Stimulated activated CD4-positive, alpha-beta T cell treated with anti-CD3 and anti-CD28 coated beads, Interleukin-2, amount 100 ng/mL, for 24 hours (primary cell): ENCODE data around the gene KLK2.

Source experiments
- DNase-seq, 2 donors: peaks; one replicate each; pipeline ENCODE4 v3.0.0-alpha.2; 2020

Gene KLK2

DNA sequence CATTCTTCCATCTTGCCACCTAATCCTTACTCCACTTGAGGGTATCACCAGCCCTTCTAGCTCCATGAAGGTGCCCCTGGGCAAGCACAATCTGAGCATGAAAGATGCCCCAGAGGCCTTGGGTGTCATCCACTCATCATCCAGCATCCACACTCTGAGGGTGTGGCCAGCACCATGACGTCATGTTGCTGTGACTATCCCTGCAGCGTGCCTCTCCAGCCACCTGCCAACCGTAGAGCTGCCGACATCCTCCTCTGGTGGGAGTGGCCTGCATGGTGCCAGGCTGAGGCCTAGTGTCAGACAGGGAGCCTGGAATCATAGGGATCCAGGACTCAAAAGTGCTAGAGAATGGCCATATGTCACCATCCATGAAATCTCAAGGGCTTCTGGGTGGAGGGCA, 21.6 kb upstream of the KLK2 start:
- no peak for DNase-seq

DNA sequence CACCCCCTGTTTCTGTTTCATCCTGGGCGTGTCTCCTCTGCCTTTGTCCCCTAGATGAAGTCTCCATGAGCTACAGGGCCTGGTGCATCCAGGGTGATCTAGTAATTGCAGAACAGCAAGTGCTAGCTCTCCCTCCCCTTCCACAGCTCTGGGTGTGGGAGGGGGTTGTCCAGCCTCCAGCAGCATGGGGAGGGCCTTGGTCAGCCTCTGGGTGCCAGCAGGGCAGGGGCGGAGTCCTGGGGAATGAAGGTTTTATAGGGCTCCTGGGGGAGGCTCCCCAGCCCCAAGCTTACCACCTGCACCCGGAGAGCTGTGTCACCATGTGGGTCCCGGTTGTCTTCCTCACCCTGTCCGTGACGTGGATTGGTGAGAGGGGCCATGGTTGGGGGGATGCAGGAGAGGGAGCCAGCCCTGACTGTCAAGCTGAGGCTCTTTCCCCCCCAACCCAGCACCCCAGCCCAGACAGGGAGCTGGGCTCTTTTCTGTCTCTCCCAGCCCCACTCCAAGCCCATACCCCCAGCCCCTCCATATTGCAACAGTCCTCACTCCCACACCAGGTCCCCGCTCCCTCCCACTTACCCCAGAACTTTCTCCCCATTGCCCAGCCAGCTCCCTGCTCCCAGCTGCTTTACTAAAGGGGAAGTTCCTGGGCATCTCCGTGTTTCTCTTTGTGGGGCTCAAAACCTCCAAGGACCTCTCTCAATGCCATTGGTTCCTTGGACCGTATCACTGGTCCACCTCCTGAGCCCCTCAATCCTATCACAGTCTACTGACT, 18.4 kb upstream of the KLK2 start, which contains the start of gene KLK3:
TSS of gene KLK3 (plus strand) at position 280 of the 775 bp plus-strand sequence. CDS start at position 321, 41 bp downstream.
- DNase-seq: no peak

DNA sequence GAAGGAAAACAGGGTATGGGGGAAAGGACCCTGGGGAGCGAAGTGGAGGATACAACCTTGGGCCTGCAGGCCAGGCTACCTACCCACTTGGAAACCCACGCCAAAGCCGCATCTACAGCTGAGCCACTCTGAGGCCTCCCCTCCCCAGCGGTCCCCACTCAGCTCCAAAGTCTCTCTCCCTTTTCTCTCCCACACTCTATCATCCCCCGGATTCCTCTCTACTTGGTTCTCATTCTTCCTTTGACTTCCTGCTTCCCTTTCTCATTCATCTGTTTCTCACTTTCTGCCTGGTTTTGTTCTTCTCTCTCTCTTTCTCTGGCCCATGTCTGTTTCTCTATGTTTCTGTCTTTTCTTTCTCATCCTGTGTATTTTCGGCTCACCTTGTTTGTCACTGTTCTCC, 15.9 kb upstream of the KLK2 start:
- DNase-seq: no peak

DNA sequence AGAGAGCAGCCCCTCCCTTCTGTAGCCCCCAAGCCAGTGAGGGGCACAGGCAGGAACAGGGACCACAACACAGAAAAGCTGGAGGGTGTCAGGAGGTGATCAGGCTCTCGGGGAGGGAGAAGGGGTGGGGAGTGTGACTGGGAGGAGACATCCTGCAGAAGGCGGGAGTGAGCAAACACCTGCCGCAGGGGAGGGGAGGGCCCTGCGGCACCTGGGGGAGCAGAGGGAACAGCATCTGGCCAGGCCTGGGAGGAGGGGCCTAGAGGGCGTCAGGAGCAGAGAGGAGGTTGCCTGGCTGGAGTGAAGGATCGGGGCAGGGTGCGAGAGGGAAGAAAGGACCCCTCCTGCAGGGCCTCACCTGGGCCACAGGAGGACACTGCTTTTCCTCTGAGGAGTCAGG, 14.4 kb upstream of the KLK2 start:
- DNase-seq: no peak

DNA sequence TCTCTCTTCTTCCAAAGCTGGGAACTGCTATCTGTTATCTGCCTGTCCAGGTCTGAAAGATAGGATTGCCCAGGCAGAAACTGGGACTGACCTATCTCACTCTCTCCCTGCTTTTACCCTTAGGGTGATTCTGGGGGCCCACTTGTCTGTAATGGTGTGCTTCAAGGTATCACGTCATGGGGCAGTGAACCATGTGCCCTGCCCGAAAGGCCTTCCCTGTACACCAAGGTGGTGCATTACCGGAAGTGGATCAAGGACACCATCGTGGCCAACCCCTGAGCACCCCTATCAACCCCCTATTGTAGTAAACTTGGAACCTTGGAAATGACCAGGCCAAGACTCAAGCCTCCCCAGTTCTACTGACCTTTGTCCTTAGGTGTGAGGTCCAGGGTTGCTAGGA, 13.4 kb upstream of the KLK2 start:
- DNase-seq: no peak

DNA sequence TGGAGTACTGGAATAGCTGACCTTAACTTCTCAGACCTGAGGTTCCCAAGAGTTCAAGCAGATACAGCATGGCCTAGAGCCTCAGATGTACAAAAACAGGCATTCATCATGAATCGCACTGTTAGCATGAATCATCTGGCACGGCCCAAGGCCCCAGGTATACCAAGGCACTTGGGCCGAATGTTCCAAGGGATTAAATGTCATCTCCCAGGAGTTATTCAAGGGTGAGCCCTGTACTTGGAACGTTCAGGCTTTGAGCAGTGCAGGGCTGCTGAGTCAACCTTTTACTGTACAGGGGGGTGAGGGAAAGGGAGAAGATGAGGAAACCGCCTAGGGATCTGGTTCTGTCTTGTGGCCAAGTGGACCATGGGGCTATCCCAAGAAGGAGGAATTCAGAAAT, 12.2 kb upstream of the KLK2 start:
- no peak for DNase-seq

DNA sequence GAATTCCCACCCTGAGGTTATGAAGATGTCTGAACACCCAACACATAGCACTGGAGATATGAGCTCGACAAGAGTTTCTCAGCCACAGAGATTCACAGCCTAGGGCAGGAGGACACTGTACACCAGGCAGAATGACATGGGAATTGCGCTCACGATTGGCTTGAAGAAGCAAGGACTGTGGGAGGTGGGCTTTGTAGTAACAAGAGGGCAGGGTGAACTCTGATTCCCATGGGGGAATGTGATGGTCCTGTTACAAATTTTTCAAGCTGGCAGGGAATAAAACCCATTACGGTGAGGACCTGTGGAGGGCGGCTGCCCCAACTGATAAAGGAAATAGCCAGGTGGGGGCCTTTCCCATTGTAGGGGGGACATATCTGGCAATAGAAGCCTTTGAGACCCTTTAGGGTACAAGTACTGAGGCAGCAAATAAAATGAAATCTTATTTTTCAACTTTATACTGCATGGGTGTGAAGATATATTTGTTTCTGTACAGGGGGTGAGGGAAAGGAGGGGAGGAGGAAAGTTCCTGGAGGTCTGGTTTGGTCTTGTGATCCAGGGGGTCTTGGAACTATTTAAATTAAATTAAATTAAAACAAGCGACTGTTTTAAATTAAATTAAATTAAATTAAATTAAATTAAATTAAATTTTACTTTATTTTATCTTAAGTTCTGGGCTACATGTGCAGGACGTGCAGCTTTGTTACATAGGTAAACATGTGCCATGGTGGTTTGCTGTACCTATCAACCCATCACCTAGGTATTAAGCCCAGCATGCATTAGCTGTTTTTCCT, 11.5 kb upstream of the KLK2 start:
- DNase-seq: no peak

DNA sequence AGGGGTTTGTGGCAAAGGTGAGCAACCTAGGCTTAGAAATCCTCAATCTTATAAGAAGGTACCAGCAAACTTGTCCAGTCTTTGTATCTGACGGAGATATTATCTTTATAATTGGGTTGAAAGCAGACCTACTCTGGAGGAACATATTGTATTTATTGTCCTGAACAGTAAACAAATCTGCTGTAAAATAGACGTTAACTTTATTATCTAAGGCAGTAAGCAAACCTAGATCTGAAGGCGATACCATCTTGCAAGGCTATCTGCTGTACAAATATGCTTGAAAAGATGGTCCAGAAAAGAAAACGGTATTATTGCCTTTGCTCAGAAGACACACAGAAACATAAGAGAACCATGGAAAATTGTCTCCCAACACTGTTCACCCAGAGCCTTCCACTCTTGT, 3.8 kb upstream of the KLK2 start:
- no peak for DNase-seq

DNA sequence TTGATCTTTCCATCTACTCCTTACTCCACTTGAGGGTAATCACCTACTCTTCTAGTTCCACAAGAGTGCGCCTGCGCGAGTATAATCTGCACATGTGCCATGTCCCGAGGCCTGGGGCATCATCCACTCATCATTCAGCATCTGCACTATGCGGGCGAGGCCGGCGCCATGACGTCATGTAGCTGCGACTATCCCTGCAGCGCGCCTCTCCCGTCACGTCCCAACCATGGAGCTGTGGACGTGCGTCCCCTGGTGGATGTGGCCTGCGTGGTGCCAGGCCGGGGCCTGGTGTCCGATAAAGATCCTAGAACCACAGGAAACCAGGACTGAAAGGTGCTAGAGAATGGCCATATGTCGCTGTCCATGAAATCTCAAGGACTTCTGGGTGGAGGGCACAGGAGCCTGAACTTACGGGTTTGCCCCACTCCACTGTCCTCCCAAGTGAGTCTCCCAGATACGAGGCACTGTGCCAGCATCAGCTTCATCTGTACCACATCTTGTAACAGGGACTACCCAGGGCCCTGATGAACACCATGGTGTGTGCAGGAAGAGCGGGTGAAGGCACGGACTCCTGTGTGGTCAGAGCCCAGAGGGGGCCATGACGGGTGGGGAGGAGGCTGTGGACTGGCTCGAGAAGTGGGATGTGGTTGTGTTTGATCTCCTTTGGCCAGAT, 2.7 kb upstream of the KLK2 start:
- DNase-seq: peak in 1 of 2 donors; percentile 46

DNA sequence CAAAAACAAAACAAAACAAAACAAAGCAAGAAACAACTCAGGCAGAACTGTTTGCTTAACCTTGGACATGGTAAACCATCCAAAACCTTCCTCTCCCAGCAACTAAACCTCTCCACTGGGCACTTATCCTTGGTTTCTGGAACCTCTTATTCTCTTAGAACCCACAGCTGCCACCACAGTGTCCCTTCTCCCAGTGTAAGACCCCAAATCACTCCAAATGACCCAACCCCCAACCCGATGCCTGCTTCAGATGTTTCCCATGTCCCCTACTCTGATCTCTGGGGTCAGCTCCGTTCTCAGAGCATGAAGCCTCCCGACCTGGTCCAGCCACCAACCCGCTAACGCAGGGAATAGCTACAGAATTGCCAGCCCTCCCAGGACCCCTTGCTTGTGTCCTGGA, 972 bp downstream of the KLK2 start:
- no peak for DNase-seq

DNA sequence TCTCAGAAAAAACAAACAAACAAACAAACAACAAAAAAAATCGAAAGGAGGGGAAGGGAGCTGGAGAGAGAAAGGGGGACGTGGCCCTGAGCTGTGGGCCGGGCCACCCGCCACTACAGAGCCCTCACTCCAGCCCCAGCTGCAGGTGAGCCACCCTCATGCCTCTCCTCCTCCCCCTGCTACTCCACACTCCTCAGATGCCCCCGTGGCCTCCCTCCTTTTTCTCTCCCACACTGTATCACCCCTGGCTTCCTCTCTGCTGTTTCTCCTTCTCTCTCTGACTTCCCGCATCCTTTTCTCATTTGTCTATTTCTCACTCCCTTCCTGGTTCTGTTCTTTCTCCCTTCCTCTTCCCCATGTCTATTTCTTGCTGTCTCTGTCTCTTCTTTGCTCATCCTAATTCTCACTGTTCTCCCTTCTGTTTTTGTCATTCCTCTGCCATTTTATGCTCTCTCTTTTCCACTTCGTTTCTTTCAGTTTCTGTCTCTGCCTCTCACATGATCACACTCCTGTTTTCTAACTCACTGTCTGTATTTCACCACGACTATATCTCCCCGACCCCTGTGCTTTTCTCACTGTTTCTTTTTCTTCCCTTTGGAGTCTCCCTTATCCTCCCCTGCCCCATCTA, 2.7 kb downstream of the KLK2 start:
- DNase-seq: no peak

DNA sequence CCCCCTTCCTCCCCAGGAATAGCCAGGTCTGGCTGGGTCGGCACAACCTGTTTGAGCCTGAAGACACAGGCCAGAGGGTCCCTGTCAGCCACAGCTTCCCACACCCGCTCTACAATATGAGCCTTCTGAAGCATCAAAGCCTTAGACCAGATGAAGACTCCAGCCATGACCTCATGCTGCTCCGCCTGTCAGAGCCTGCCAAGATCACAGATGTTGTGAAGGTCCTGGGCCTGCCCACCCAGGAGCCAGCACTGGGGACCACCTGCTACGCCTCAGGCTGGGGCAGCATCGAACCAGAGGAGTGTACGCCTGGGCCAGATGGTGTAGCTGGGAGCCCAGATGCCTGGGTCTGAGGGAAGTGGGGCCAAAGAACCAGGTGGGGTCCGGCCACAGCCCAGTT, 3.2 kb downstream of the KLK2 start:
- DNase-seq: no peak

DNA sequence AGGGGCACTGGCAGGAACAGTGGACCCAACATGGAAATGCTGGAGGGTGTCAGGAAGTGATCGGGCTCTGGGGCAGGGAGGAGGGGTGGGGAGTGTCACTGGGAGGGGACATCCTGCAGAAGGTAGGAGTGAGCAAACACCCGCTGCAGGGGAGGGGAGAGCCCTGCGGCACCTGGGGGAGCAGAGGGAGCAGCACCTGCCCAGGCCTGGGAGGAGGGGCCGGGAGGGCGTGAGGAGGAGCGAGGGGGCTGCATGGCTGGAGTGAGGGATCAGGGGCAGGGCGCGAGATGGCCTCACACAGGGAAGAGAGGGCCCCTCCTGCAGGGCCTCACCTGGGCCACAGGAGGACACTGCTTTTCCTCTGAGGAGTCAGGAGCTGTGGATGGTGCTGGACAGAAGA, 4.1 kb downstream of the KLK2 start:
- DNase-seq: no peak

DNA sequence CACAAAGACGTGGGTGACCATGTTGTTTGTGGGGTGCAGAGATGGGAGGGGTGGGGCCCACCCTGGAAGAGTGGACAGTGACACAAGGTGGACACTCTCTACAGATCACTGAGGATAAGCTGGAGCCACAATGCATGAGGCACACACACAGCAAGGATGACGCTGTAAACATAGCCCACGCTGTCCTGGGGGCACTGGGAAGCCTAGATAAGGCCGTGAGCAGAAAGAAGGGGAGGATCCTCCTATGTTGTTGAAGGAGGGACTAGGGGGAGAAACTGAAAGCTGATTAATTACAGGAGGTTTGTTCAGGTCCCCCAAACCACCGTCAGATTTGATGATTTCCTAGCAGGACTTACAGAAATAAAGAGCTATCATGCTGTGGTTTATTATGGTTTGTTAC, 5.6 kb downstream of the KLK2 start:
- DNase-seq: no peak

DNA sequence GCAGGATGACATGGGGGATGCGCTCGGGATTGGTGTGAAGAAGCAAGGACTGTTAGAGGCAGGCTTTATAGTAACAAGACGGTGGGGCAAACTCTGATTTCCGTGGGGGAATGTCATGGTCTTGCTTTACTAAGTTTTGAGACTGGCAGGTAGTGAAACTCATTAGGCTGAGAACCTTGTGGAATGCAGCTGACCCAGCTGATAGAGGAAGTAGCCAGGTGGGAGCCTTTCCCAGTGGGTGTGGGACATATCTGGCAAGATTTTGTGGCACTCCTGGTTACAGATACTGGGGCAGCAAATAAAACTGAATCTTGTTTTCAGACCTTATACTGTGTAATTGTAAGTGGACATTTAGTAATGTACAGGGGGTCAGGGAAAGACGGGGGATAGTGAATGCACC, 7.0 kb downstream of the KLK2 start:
- DNase-seq: no peak

DNA sequence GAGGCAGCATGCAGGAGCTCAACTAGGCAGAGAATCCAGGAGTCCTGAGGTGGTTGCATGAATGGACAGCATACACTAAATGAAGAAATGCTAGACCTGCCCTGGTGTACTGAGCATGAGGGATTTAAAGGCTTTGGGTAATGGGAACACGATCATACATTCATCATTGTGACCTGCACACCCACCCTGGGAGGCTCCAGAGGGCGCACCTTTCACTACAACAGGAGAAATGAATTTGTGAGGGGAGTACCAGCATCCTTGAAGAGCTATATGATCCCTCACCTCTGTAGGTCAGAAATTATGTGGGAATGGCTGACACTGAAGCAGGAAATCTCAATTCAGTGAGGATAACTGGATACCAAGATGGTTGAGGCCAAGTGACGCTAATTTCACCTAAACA, 8.9 kb downstream of the KLK2 start:
- DNase-seq: no peak

DNA sequence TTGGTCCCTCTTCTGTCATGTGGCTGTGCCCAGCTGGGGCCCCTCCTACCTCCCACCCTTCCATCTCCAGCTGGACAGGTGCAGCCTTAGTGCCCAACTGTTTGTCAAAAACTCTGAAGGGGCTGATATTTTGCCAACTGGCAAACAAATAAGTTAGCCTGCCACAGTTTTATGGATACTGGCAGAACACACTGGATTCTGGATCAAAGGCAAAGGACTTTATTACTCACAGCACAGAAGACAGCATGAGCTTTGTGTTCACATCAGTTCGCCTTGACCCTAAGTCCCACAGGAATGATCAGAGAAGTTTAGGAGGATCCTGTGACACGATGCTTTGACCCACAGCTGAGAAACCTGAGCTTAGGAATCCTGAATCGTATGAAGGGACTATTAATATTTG, 16.4 kb downstream of the KLK2 start:
- no peak for DNase-seq

DNA sequence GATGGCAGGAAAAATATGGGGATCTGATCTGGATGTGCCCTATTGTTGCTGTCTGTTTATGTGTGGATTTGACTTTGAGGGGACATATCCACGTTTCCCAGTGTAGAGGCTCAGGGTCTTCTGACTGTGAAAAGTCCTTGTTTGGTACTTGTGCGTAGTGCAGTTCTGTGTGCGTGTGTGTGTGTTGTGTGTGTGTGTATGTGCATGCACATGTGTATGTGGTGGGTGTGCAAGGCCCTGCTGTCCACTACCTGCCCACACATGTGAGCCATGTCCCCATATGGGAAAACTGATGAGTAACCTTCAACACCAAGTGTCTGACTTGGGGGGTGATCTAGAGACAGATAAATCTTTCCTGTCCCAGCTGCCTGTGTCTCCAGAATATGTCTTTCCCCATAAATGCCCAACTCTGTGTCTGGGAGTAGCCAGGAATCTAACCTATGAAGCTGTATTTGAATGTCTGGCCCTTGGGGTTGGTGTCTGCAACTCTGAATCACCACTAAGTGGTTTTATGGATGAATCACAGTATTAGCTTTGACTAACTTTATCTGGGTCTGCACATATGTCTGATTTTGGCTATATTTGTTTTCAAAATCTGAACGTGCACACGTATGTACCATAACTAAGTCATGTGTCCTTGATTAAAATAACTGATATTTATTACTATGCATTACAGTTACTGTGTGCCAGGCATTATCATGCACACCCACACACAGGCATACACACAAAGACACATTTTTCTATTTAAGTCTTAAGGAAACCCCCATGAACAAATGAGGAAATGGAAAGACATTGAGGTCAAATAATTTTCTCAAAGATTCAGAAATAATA, 17.4 kb downstream of the KLK2 start:
- no peak for DNase-seq

DNA sequence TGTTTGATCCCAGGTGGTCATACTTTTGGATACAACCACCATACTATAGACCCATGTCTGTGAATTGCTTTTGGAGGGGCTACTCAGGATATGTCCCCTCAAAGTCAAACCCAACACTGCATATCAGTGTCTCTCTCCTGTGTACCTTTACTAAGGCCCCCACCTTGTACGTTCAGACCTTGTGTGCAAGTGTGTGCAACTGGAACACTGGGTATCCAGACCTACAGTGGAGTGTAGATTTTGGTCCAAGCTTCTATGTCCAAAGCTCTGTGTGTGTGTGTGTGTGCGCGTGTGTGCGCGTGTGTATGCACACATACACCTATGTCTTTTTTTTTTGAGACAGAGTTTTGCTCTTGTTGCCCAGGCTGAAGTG, 18.0 kb downstream of the KLK2 start:
- DNase-seq: no peak

DNA sequence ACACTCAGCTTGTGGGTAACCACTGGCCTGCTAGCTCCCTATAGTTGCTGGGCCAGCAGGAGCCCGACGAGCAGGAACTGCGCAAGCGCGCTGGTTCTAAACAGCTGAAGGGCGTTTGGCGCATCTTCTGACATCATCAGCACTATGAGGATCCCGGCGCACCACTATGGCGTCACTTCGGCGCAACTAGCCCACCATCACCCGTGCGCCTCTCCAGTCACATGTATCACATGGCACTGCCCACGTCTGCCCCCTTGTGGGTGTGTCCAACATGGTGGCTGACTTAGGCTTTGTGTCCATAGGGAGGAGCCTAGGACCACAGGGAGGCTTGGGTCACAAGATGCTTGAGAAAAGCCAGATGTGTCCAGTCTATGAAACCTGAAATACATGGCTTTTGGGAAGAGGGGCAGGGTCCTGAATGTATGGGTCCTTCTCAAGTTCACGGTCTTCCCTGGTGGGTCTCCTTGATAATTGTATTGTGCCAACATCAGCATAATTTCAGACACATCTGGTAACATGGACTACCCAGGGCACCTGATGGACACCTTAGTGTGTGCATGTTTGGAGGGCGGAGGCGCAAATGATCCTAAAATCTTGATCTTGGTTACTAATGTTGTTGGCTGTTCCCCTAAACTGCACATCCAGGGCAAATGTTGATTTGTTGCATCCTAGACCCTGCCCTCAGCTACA, 20.0 kb downstream of the KLK2 start:
- DNase-seq: peak in 1 of 2 donors; percentile 10

DNA sequence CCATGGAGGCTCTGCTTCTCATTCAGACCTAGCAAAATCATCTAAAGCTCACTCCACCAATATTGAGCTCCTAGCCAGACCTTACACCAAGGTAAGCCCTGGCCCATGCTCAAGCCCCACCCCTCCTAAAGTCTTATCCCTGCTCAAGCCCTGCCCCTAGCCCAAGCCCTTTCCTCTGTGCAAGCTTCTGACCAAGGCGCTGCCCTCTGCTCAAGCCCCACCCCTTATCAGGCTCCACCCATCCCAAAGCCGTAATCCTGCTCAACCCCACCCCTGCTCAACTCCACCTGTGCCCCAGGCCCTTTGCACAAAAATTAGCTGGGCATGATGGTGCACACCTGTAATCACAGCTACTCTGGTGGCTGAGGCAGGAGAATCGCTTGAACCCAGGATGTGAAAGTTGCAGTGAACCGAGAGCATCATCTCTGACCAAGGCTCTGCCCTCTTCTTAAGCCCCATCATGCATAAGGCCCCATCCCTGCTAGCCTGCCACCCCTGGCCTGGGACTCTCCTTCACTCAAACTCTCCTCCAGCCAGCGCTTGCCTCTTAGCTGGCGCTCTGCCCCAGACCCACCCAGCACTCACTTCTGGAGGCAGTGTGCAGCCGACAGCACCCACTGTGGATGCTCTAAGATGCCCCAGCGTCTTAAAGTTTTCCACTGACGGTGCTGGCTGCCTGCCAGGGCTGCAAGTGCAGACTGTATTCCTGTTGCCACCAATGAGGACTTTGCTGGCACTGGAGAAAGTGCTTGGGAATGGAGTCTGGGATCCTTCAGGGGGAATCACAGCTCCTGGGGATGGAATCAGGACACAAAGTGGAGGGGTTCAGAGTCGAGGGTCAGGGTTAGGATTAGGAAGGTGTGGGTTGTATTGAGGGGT, 21.5 kb downstream of the KLK2 start:
- DNase-seq: no peak
